GM18526 (cell line): ENCODE measurements around the gene MIGA2.
A peak's percentile ranks its signal among the peaks of the same experiment; 100 is the strongest.

Experiments
- POLR2A ChIP-seq: IDR thresholded peaks from 3 replicates; pipeline ENCODE4 v1.6.1; 2011; ENCODE audit not compliant: insufficient read length; ENCODE audit errors: extremely low read depth

MIGA2 gene

GRCh38 chr9:129028192-129028966 is 8.0 kb upstream of the MIGA2 start, which contains the start of gene SH3GLB2:
TSS of gene SH3GLB2 (minus strand) at chr9:129028331. CDS start at chr9:129028154, 177 bp downstream.
- TF ChIP-seq POLR2A = peak; percentile 44

GRCh38 chr9:129030191-129030590 is 6.2 kb upstream of the MIGA2 start:
- no peak for TF ChIP-seq POLR2A

- TF ChIP-seq POLR2A = no peak
Observed at GRCh38 chr9:129031514-129031913, 4.9 kb upstream of the MIGA2 start.

- TF ChIP-seq POLR2A = no peak
Observed at GRCh38 chr9:129032541-129033159, 3.8 kb upstream of the MIGA2 start.

GRCh38 chr9:129033216-129033615 is 3.2 kb upstream of the MIGA2 start:
- TF ChIP-seq POLR2A = no peak

- TF ChIP-seq POLR2A = no peak
Observed at GRCh38 chr9:129036923-129037766, 719 bp downstream of the MIGA2 start.

GRCh38 chr9:129037767-129038098 is 1.3 kb downstream of the MIGA2 start:
- TF ChIP-seq POLR2A = no peak

- no peak for TF ChIP-seq POLR2A
Observed at GRCh38 chr9:129038109-129038852, 1.9 kb downstream of the MIGA2 start.

- TF ChIP-seq POLR2A = no peak
Observed at GRCh38 chr9:129040113-129040643, 3.8 kb downstream of the MIGA2 start.

GRCh38 chr9:129042016-129042415 is 5.6 kb downstream of the MIGA2 start:
- TF ChIP-seq POLR2A = no peak

GRCh38 chr9:129052592-129052991 is 16.2 kb downstream of the MIGA2 start:
- TF ChIP-seq POLR2A = no peak

- no peak for TF ChIP-seq POLR2A
Observed at GRCh38 chr9:129053020-129053419, 16.6 kb downstream of the MIGA2 start.

- TF ChIP-seq POLR2A = no peak
Observed at GRCh38 chr9:129054163-129054851, 17.9 kb downstream of the MIGA2 start.
